GM12891 (cell line): Measurements from ENCODE around the gene ATP6V1B1.

Experiments used
- PAX5 ChIP-seq: IDR thresholded peaks from 2 replicates; pipeline ENCODE4 v1.6.1; 2011; ENCODE audit warnings: low read length, moderate library complexity, mild to moderate bottlenecking; ENCODE audit not compliant: insufficient read depth, severe bottlenecking
- POLR2A ChIP-seq: IDR thresholded peaks from 2 replicates; pipeline ENCODE4 v1.6.1; 2011; ENCODE audit warnings: low read depth, low read length, control low read depth
- POLR2AphosphoS5 ChIP-seq: IDR thresholded peaks from 2 replicates; pipeline ENCODE4 v1.6.1; 2011; ENCODE audit warnings: low read depth, low read length, control low read depth
- SPI1 ChIP-seq: IDR thresholded peaks from 2 replicates; pipeline ENCODE4 v1.6.1; 2011; ENCODE audit warnings: low read depth, low read length, control low read depth
- TAF1 ChIP-seq: IDR thresholded peaks from 2 replicates; pipeline ENCODE4 v1.6.1; 2011; ENCODE audit warnings: low read depth, low read length, control low read depth

- no peak for TF ChIP-seq POLR2AphosphoS5
- TF ChIP-seq POLR2A: no peak
- TF ChIP-seq TAF1: no peak
- no peak for TF ChIP-seq SPI1
- no peak for TF ChIP-seq PAX5
Measured at GRCh38 chr2:71005271-71006202, 69.8 kb downstream of the ATP6V1B1 start.
